ENCODE results near the gene SERPINF2.
"Not testable (repeated sequence)": the region's sequence is repeated elsewhere in the genome, so short reads cannot be mapped to it uniquely, and the experiment has no call there.

SERPINF2 gene

GRCh38 chr17:1736348-1737281, 6.1 kb upstream of the SERPINF2 start:
- DNase-seq, result no peak

- DNase-seq, result no peak
These were observed 5.0 kb upstream of the SERPINF2 start for GRCh38 chr17:1737531-1738291.

GRCh38 chr17:1741899-1742298, 772 bp upstream of the SERPINF2 start:
- not testable (repeated sequence) for DNase-seq

GRCh38 chr17:1743088-1743439, 393 bp downstream of the SERPINF2 start:
- no peak for DNase-seq

GRCh38 chr17:1744551-1745512, 2.2 kb downstream of the SERPINF2 start:
- DNase-seq, result no peak

GRCh38 chr17:1745513-1746020, 2.9 kb downstream of the SERPINF2 start:
- no peak for DNase-seq

- DNase-seq, result no peak
These were observed 4.4 kb downstream of the SERPINF2 start for GRCh38 chr17:1746975-1747543.

- no peak for DNase-seq
These were observed 8.0 kb downstream of the SERPINF2 start for GRCh38 chr17:1750628-1751027.

GRCh38 chr17:1752425-1753262, 10.0 kb downstream of the SERPINF2 start:
- peak in 1 of 2 experiments; percentile 6 for DNase-seq

- no peak for DNase-seq
These were observed 11.2 kb downstream of the SERPINF2 start for GRCh38 chr17:1753767-1754429.

- DNase-seq, result no peak
These were observed 11.9 kb downstream of the SERPINF2 start for GRCh38 chr17:1754430-1755112.

GRCh38 chr17:1755252-1755826, 12.7 kb downstream of the SERPINF2 start:
- DNase-seq, result peak; percentile 6 to 52

GRCh38 chr17:1755827-1756262, 13.2 kb downstream of the SERPINF2 start:
- no peak for DNase-seq

- DNase-seq, result no peak
These were observed 16.1 kb downstream of the SERPINF2 start for GRCh38 chr17:1758807-1759206.

- DNase-seq, result no peak
These were observed 16.9 kb downstream of the SERPINF2 start for GRCh38 chr17:1759529-1759928.

GRCh38 chr17:1762233-1762900, 19.7 kb downstream of the SERPINF2 start:
- no peak for DNase-seq

- DNase-seq, result no peak
These were observed 20.5 kb downstream of the SERPINF2 start for GRCh38 chr17:1762901-1763898.

- no peak for DNase-seq
These were observed 21.6 kb downstream of the SERPINF2 start for GRCh38 chr17:1764284-1764683.

Measured in NCI-H2081 (cell line).